ENCODE results near the gene DVL2. TPM values are rescaled to one million over a fixed set of nuclear protein-coding genes. Genes with fewer than 3 reads are reported as not detected.

Gene DVL2
- total and polyA plus RNA-seq, 2 donors (not counting 3 experiments of a cell fraction or from before 2014, with no cell fraction given): 17.2 to 55.9 TPM

DNA sequence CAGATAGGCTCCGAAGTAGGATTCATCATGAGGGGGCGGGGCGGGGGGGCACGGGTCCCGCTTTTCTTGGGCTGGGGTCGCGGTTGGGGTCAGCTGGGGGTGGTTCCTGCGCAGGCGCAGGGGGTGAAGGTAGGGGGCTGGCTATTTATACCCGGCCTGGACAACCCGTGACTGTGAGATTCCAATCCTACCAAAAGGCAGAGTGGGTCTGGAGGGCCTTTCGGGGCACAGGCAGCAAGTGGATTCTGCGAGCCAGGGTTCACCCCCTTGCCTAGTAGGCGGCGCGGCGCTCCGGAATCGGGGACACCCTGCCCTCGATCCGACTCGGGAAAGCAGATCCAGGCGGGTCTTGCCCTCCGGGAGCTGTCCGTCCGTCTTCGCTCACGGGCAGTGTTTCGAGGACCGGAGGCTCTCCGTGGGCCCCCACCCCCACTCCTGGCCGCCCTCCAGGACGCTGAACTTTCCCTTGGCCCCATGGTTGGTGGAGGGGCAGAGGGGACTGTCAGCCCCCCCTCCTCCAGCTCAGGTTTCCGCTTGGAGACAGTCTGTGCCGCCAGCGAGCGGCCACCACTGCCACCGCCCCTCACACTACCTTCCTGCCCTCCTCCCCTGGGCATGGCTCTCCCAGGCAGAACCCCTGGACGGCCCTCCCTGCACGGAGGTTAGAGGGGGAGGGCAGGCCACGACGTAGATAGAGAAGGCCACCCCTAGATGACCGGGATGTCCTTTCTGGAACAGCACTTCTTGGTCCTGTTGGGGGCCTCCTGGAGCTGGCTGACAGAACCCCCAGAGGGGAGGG lies 47.8 kb upstream of the DVL2 start:
- Histone ChIP-seq H3K9me3 (replicated peaks; ENCODE audit: control insufficient read depth, insufficient read depth, low read length) (no peaks in the 10 kb centered on the region), H3K4me2 (ENCODE audit: insufficient read depth, low read length) (peak overlapping the region; percentile 62), H3K27ac (ENCODE audit: insufficient read depth, low read depth, low read length) (no peak overlapping the region), H3K9ac (replicated peaks; ENCODE audit: extremely low read depth, insufficient read depth, low read length) (no peak overlapping the region), H3K4me3 (replicated peaks in 1 of 3; ENCODE audit: insufficient read depth in 1 of 3, low read depth in 1 of 3, low read length in 3 of 3) (peak overlapping the region in 1 of 3 experiments; percentile 28), H3K36me3 (ENCODE audit: control insufficient read depth in 2 of 2, extremely low read depth in 1 of 2, insufficient read depth in 2 of 2, low read length in 2 of 2) (no peaks in the 10 kb centered on the region), H3K9me1 (replicated peaks; ENCODE audit: control insufficient read depth, extremely low read depth, insufficient read depth, low read length) (no peaks in the 10 kb centered on the region), H2AFZ (ENCODE audit: low read depth, low read length) (peak overlapping the region; percentile 76), H4K20me1 (replicated peaks; ENCODE audit: control insufficient read depth, extremely low read depth, insufficient read depth, low read length) (no peaks in the 10 kb centered on the region), H3K27me3 (ENCODE audit: control insufficient read depth in 2 of 2, insufficient read depth in 2 of 2, low read length in 2 of 2) (peaks cover 5 to 9% of the 10 kb centered on the region in 2 experiments), H3K4me1 (ENCODE audit: control insufficient read depth, extremely low read depth, insufficient read depth, low read length) (peaks cover 9% of the 10 kb centered on the region), H3K79me2 (ENCODE audit: control insufficient read depth, insufficient read depth, low read length) (no peaks in the 10 kb centered on the region)
- ChIA-PET CTCF (interaction anchor here (0.6 to 10.2 kb wide), 6 partner anchors 9 to 220 kb away, joined by 3 to 170 read pairs (median 4); partner anchors contain the start of gene GPS2), POLR2A (no interaction called here)
- no TSS peak for BruUV-seq (replicated peaks)
- dilution Hi-C loops (cut with MboI; ENCODE audit: extremely low pct_ligation_motif_present, low sequenced_read_pairs): no loop called here
- FAIRE-seq: no peak
- DNase-seq (ENCODE audit: low read depth, low spot score): no peak
- TF ChIP-seq GATA2 (IDR thresholded peaks at IDR 0.05; ENCODE audit: insufficient read depth, insufficient read length, low read depth, low read length): no peak
- TF ChIP-seq EZH2 (IDR thresholded peaks at IDR 0.05; ENCODE audit: borderline replicate concordance, low read depth, low read length, severe bottlenecking): peak; percentile 70
- intact Hi-C loops (cut with micrococcal nuclease): loop anchor here (1.0 to 2.0 kb wide), 2 partner anchors 30 to 39 kb away; partner anchors contain the start of genes ELP5 and GABARAP

DNA sequence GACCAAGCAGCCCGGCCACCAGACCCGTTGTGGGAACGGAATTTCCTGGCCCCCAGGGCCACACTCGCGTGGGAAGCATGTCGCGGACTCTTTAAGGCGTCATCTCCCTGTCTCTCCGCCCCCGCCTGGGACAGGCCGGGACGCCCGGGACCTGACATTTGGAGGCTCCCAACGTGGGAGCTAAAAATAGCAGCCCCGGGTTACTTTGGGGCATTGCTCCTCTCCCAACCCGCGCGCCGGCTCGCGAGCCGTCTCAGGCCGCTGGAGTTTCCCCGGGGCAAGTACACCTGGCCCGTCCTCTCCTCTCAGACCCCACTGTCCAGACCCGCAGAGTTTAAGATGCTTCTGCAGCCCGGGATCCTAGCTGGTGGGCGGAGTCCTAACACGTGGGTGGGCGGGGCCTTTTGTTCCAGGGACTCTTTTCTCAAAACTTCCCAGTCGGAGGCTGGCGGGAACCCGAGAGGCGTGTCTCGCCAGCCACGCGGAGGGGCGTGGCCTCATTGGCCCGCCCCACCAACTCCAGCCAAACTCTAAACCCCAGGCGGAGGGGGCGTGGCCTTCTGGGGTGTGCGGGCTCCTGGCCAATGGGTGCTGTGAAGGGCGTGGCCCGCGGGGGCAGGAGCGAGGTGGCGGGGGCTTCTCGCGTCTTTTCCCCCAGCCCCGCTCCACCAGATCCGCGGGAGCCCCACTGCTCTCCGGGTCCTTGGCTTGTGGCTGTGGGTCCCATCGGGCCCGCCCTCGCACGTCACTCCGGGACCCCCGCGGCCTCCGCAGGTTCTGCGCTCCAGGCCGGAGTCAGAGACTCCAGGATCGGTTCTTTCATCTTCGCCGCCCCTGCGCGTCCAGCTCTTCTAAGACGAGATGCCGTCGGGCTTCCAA lies 47.0 kb upstream of the DVL2 start, which contains the start of gene SLC2A4:
SLC2A4 (plus strand) TSS at position 645 of the 879 bp plus-strand sequence; CDS start at position 862, 217 bp downstream.
- no peak within 1 kb of the TSS for H3K27ac ChIP-seq (ENCODE audit: insufficient read depth, low read depth, low read length)
- ChIA-PET CTCF (interaction anchor here (0.6 to 10.2 kb wide), 17 partner anchors 10 to 280 kb away, joined by 3 to 170 read pairs (median 4); partner anchors contain the start of genes ACADVL, DLG4 and GPS2), POLR2A (interaction anchor here (1.2 kb wide), 1 partner anchor 48 kb away, joined by 5 read pairs; no protein-coding TSS in a partner anchor)
- no peaks in the 10 kb centered on the region for H3K79me2 ChIP-seq (ENCODE audit: control insufficient read depth, insufficient read depth, low read length)
- BruUV-seq (replicated peaks): no TSS peak
- no peaks in the 10 kb centered on the region for H4K20me1 ChIP-seq (replicated peaks; ENCODE audit: control insufficient read depth, extremely low read depth, insufficient read depth, low read length)
- H2AFZ ChIP-seq (ENCODE audit: low read depth, low read length): peak within 1 kb of the TSS; percentile 76
- dilution Hi-C loops (cut with MboI; ENCODE audit: extremely low pct_ligation_motif_present, low sequenced_read_pairs) (no loop called here), intact Hi-C loops (cut with micrococcal nuclease) (loop anchor here (1.0 to 2.0 kb wide), 2 partner anchors 29 to 39 kb away; partner anchors contain the start of genes ELP5 and GABARAP)
- DNase-seq (ENCODE audit: low read depth, low spot score) (peak; percentile 94), FAIRE-seq (peak; percentile 88)
- H3K9me1 ChIP-seq (replicated peaks; ENCODE audit: control insufficient read depth, extremely low read depth, insufficient read depth, low read length): no peaks in the 10 kb centered on the region
- H3K4me2 ChIP-seq (ENCODE audit: insufficient read depth, low read length): peak within 1 kb of the TSS; percentile 62
- H3K9me3 ChIP-seq (replicated peaks; ENCODE audit: control insufficient read depth, insufficient read depth, low read length): no peaks in the 10 kb centered on the region
- no peak for TF ChIP-seq JUN (IDR thresholded peaks at IDR 0.05; ENCODE audit: borderline replicate concordance, insufficient read depth, insufficient read length, low read depth)
- TF ChIP-seq, protein P1, sequence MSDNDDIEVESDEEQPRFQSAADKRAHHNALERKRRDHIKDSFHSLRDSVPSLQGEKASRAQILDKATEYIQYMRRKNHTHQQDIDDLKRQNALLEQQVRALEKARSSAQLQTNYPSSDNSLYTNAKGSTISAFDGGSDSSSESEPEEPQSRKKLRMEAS (IDR thresholded peaks at IDR 0.05; ENCODE audit: insufficient read depth, insufficient read length): peak; percentile 85
- peaks cover 5 to 7% of the 10 kb centered on the region in 2 experiments for H3K27me3 ChIP-seq (ENCODE audit: control insufficient read depth in 2 of 2, insufficient read depth in 2 of 2, low read length in 2 of 2)
- H3K9ac ChIP-seq (replicated peaks; ENCODE audit: extremely low read depth, insufficient read depth, low read length): no peak within 1 kb of the TSS
- peak within 1 kb of the TSS in 2 of 3 experiments; percentile 28 to 33 for H3K4me3 ChIP-seq (replicated peaks in 1 of 3; ENCODE audit: insufficient read depth in 1 of 3, low read depth in 1 of 3, low read length in 3 of 3)
- peaks cover 9% of the 10 kb centered on the region for H3K4me1 ChIP-seq (ENCODE audit: control insufficient read depth, extremely low read depth, insufficient read depth, low read length)
- no peaks in the 10 kb centered on the region for H3K36me3 ChIP-seq (ENCODE audit: control insufficient read depth in 2 of 2, extremely low read depth in 1 of 2, insufficient read depth in 2 of 2, low read length in 2 of 2)

All from endothelial cell of umbilical vein (primary cell).